ENCODE results near the gene HPCAL1. TPM values are rescaled to one million over a fixed set of nuclear protein-coding genes. Genes with fewer than 3 reads are reported as not detected.
"Not testable (repeated sequence)": the region's sequence is repeated elsewhere in the genome, so short reads cannot be mapped to it uniquely, and the experiment has no call there.

Gene HPCAL1
- 60.9 and 68.5 TPM in 2 replicates for total RNA-seq (2014; rRNA removed; shearing (Covaris generic))

DNA sequence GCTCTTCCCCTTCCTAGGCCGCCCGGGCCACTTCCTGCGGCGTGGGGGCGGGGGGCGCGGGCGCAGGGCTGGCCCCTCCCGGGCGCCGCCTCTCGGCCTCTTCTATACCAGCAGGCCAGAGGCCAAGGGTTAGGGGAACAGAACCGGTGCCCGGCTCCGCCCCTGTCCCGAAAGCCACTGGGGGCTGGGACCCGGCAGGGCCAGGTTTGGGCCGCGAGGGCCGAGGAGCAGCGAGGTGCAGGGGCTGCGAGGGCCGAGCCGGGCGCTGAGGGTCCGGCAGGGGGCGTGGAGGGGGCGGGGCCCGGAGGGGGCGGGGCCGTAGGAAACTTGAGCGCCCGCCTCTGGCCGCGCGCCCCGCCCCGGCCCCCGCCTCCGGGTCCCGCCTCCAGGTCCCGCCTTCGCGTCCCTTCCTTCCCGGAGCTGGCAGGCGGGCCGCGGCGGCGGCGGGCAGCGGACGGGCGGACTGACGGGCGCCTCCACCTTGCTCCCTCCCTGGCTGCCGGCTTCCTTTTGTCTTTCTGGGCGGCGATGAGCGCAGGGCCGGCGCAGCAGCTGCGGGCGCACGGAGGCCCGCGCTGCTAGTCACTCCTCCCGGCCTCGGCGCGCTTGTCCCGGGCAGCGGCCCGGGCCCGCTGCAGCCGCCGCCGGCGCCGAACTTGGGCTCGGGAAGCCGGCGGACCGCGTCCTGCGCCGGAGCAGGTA, at the start of gene HPCAL1:
Gene HPCAL1, plus strand, starts transcription at position 426 of the 702 bp plus-strand sequence. CDS start 116,854 bp downstream, outside the sequence.
- DNase-seq (ENCODE audit: low read depth): peak; percentile 94

DNA sequence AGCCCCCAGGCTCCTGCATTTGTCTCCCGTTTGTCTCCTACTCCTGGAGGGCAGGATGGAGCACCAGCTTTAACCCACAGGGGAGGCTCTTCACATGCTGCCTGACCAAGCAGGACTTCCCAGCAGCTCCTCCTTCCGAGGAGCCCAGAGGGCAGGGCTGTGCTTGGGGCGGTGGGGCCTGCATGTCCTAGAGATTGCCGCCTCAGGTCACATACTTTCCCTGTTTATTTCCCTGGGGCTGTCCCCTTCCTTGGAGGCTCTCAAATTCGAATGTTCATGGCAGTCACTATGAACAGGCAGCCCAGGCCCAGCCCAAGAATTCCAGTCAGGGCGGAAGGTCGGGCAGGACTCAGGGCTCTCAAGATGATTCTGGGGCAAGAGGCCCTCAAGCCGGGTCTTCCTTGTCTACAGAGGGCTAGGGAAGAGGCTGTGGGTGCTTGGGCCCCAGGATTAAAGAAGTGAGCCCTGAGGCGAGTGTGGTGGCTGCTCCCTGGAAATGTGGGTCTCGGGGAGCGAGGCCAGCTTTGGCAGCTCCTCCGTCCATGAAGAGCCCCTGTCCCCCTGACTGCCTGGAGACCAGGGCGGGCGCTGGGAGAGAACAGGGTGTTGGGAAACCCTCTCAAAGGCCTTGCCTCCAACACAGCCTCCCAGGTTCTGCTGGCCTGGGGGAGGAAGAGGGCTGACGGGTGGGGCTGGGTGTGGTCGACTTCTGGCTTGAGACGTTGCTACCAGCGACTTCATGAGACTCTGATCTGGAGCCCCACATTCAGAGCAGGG, 48.9 kb upstream of the HPCAL1 start:
- no peak for DNase-seq (ENCODE audit: low read depth)

DNA sequence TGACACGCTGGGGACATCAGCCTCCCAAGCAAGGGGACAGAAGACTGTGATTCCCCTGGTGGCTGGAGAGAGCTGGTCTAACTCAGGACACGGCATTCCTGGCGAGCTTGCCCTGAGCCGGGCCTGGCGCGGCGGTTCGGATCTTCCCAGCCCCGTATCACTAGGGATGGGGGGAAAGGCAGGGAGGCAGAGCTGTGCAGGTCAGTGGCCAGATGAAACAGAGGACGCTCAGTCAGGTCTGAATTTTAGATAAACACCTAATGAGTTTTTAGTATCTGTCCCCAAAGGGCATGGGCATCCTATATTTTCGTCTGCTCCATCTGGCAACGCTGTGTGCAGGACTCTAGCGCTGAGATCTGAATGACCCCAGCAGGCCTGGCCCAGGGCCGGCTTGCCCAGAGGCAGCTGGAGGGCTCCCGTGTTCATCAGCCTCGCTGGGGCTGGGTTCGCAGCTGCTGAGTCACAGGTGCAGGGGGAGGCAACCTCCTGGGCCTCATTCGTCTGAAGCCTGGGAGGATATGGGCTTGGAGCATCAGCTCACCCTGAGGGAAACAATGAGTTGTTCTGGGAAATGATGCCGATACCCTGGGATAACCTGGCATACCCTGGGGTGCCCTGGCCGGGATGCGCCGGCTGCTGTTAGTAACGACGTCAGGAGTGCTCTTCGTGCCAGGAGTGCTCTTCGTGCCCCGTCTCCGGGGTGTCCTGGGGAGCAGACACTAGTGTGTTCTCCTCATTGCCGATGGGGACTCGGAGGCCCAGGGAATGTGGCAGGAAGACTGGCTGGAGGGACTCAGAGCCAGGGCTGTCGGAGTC, 48.1 kb upstream of the HPCAL1 start:
- DNase-seq (ENCODE audit: low read depth): peak; percentile 81

DNA sequence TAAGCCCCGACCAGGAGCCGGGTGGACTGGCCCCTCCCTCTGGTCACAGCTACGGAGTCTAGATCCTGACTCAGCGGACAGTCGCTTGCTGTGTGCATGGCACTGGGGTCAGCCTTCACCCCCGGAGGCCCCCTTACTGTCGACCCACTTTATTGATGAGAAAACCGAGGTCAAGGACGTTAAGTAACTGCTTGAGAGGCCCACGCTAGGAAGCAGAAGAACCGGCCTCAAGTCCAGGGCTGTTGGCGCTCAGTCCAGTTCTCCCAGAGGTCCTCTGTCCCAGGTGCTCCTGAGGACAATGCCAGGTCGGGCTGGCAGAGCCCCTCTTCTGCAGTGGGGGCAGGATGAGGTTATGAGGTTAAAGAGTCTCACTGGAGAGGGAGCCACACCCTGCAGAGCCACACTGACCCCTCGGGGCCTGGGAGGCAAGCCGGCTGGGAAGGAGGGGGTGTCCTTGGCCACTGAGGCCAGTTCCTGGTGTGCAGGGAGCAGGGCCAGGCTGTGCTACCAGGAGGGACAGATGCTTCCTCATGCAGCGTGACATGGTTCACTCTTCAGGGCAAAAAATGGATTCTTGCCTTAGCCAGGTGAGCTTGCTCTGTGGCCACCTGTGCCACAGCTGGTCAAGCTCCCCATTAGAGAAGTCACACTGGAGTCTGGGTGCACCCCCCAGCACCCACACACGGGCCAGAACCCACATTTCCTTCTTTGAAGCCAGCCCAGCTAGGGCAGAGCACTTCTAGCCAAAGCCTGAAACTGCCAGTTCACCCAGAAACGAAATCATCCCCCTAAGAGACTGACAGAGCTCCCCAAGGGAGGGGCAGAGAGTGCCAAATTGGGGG, 47.3 kb upstream of the HPCAL1 start:
- DNase-seq (ENCODE audit: low read depth): no peak

DNA sequence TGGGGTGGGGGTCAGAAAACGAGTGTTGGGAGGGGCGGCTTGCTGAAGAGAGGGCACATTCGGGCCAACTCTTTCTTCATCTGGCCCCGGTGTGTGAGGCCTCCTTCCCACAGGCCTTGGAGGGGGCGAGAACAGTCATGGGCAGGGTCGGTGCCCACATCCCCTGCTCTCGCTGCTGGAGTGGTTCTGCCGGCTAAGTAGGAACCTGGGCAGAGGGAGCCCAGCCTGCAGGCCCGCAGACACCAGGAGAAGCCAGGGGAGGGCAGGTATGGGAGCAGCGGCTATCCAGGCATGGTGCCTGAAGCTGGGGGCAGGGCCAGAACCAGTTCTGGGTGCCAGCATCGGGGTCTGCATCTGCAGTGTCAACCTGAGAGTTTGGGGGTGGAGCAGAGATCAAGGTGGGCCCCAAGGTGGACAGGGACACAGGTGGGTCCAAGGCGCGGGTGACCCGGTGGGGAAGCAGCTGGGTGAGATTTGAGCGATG, 46.6 kb upstream of the HPCAL1 start:
- DNase-seq (ENCODE audit: low read depth): no peak

DNA sequence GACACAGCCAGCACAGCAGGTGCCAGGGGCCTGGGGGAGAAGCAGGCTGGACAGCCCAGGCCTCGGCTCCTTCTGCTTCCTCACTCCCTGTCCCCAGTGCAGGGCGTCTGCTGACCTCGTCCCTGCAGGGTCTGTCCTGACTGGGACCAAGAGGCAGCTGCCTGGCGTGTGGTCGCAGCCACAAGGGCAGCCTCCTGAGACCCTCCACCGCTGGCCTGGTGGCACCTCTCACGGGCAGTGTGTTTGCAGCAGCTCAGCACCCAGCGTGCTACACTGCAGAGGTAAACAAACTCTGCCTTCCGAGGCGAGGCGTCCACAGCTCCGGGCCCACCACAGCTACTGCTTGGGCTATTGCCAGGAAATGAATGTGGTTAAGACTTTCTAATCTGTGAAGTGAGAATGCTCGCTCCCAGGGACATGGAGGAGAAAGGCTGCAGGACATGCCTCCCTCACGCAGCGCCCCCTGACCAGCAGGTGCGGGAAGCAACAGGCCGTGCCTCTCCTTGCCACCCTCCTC, 46.1 kb upstream of the HPCAL1 start:
- DNase-seq (ENCODE audit: low read depth): no peak

DNA sequence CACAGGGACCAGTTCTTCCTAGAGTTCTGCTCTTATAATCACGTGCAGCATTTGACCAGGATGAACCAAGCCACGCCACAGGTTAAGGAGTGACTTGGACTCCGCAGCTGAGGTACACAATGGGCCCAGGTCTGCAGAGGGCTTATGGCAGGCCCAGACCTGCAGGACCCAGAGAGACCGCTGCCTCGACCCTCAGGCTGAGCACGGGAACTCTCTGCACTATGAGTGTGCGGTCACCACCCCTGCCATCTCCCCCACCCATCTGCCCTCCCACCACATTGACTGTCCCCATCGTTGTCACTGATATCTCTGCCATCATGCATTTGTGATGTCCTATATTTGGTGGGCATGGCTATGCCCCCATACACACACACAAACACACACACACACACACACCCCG, 45.7 kb upstream of the HPCAL1 start:
- no peak for DNase-seq (ENCODE audit: low read depth)

DNA sequence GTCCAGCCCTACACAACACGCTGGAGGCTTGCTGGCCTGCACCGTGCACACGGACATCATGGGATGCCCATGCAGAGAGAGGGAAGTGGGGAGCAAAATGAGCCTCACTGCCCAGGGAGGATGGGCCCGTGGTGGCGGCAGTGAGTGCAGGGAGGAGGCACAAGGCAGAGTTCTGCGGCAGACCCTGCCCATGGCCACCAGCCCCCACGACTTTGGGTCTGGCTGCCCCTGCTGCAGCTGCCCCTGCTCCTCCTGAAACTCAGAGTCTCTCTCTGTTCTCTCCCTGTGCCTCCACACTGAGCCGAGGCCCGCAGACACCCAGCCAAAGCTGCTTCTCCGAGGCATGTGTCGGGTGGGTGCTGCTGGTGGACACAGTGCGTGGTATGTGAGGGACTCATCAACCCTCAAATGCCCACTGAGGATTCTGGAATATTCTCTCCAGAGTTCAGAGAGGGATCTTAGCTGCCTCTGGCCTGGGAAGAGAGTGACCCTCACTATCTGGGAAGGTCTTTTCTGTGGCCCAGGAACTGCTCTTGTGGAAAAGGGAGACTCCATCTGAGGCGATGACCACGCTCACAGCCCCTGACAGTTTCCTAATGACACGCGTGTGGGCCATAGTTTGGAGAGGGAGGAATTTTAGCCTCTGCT, 45.1 kb upstream of the HPCAL1 start:
- no peak for DNase-seq (ENCODE audit: low read depth)

DNA sequence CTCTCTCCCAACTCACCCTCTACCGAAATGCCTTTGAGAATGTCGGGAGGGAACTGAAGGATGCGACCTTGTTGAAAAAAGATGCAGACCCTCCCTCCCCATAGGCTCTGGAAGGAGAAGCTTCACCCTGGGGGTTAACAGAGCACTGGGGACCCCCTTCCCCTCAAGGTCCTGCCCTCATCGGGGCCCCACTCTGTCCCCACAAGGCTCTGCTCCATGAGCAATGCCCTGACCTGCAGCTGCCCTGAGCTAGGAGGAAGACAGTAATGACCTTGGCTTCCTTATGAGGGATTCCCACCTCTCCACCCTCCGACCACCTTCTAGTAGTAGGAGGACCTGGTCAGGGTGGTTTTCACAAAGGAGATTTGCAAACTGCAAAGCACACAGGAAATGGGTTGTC, 44.4 kb upstream of the HPCAL1 start:
- no peak for DNase-seq (ENCODE audit: low read depth)

DNA sequence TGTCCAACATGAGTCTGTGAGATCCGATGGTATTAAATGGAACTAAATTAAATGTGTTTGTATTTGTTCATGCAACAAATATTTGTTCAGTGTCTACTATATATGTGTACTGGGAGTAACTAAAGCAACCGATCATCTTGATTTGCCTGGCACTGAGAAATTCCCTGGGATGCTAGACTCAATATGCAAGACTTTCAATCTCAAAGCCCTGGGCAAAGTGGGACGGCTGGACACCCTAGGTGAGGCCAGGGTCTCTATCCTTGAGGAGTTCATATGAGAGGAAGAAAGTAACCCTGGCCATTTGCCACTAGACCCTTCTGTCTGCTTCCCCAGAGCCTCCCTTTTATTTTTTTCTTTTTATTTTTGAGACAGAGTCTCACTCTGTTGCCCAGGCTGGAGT, 44.0 kb upstream of the HPCAL1 start:
- DNase-seq (ENCODE audit: low read depth): no peak

DNA sequence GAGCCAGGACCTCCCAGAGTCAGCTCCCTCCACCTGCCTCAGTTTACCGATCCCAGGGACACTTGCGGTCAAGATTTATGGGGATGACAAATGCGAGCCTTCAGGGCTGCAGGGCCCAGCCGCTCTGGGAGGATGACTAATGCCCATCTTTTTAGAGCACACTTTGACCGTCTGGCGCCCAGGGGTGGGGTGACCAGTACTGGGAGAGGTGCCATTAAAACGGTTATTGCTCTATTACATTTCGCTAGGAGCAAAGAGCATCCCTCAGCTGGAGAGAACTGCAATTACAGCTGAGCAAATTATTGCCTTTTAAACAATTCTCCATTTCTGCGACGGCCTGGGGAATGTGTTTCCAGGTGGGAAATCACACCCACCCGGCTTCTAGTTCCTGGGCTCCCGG, 42.6 kb upstream of the HPCAL1 start:
- no peak for DNase-seq (ENCODE audit: low read depth)

DNA sequence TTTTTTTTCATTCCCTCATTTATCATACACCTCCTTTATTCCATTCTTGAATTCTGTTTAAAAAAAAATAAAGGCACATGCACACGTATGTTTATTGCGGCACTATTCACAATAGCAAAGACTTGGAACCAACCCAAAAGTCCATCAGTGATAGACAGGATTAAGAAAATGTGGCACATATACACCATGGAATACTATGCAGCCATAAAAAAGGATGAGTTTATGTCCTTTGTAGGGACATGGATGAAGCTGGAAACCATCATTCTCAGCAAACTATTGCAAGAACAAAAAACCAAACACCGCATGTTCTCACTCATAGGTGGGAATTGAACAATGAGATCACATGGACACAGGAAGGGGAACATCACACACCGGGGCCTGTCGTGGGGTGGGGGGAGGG, 39.2 kb upstream of the HPCAL1 start:
- DNase-seq (ENCODE audit: low read depth): not testable (repeated sequence)

DNA sequence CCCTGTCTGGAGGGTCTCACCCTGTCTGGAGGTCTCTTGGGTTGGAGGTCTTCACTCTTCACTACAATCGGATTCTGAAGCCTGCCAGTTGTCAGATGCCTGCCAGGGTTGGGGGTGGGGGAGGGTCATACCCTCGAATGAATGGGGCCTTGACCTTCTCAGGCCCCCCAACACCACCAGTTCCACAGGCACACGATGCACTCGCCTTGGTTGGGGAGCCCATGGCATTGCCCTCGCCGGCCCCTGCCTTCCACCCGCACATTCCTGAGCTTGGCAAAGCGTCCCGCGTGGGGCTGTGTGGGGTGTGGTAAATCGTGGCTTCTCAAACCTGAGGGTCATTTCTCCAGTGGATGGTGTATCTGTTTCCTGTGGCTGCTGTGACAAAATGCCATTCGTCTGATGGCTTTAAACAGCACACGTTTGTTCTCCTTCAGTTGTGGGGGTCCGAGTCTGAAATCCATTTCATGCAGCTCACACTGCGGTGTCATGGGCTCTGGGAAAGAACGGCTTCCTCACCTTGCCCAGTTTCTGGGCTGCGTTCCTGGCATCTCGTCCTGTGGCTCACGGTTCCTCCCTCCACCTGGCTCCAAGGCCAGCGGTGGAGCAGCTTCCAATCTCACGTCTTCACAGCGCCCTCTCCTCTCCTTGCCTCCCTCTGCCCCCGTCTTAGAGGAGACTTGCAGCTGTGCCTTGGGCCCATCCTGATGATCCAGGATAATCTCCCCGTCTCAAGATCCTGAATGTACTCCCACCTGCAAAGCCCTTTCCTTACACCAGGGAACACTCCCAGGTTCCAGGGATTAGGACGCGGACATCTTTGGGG, 38.0 kb upstream of the HPCAL1 start:
- DNase-seq (ENCODE audit: low read depth): no peak

DNA sequence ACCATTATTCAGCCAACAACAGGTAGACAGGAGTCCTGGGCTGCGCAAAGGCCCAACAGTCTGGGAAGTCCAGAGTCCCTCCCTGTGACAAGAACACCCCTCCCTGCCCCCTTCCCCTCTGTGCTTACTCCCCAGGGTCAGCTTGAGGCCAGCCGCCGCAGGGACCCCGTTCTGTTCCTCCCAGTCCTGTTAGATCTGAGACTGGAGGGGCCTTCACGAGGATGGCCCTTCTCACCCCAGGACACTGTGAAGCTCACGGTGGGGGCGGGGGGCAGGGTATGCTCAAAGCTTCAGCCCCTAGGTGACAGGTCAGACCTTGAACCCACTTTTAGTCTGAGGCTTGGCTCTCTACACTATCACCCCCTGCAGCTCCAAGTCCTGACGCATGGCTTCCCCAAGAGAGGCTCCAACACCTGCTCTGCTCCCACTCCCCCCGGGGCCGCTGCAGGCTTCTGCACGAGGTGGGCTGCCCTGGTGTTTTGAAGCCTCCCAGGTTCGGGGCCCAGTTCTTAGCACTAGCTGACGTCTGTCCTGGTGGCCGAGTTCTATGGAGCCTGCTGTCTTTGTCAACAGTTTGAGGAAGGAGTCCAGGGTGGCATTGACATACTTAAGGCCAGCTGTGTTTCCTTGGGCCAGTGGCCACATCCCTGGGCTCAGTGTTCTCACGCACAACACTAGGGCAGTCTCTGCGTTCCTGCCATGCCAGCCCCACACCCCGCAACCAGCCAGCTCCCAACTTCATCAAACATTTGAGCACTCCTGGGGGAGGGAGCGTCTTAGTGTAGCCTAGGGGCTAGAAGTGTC, 37.2 kb upstream of the HPCAL1 start:
- no peak for DNase-seq (ENCODE audit: low read depth)

DNA sequence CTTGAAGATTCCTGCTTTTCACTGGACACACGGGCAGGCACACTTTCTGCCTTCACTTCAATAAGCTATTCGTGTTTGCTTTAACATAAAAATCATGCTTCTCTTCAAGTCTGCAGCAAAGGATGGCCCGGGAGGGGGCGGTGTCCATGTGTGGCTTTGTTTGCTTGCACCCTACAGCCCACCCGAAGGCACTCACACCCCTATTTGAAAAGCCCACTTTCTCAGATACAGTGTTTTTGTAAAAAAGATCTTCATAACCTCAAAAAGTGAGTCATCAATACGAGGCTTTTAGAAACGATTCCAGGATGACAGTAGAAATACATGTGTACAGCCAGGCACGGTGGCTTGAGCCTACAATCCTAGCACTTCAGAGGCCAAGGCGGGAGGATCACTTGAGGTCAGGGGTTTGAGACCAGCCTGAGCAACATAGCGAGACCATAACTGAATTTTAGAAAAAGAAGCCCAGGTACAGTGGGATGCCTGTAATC, 36.5 kb upstream of the HPCAL1 start:
- DNase-seq (ENCODE audit: low read depth): no peak

DNA sequence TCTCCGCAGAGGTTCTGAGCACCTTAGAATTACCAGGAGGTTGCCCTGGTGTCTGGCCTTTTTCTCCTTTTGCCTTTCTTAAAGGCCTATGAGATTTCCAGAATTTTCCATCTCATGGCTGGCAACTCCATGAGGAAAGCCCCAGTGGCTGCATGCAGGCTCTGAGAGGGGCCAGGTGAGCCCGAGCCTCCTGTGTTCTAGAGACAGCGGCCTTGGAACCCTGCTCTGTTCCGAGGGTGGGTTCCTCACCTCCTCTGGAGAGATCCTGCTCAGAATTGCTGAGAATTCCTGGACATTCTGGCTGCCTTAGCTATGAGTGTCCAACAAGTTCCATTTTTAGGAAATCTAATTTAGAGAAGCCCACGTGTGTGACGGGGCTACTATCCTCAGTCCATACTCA, 35.7 kb upstream of the HPCAL1 start:
- no peak for DNase-seq (ENCODE audit: low read depth)

DNA sequence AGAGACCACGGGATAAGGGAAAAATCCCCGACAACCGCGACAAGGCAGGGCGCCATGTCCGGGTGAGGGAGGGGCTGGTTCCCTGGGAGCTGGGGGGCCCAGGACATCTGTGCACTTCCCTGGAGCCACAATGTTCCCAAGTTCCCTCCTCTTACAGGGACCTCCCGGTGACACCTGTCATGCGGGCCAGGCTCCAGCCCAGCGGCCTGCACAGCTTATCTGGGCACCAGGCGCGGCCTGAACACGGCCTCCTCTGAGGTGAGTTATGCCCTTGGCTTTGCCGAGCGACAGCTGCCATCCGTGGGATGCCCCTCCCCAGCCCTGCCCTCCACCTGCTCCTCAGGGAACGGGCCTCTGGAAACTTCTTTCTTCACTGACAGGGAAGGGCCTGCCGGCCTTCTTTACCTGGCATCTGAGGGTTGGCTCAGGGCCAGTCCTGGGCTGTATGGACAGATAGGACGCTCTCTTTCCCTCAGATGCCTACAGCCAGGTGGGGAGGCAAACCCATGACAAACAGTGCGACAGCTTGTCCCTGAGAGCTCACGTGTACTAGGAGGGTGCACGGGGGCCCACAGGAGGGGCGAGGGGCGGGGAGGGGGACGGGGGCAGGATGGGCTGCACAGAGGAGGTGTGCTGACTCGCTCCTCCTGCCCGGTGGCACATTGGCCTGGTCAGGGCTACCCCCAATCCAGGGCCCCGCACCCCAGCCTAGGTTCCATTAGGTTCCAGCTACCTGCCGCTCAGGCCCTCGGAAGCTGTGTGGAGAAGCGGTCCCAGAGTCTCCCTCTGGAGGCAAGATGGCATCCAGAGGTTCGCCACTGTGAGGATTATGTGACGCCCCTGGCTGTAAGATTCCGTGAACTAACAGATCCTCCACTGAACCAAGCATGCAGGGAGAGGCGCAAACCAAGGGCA, 34.9 kb upstream of the HPCAL1 start:
- DNase-seq (ENCODE audit: low read depth): no peak

DNA sequence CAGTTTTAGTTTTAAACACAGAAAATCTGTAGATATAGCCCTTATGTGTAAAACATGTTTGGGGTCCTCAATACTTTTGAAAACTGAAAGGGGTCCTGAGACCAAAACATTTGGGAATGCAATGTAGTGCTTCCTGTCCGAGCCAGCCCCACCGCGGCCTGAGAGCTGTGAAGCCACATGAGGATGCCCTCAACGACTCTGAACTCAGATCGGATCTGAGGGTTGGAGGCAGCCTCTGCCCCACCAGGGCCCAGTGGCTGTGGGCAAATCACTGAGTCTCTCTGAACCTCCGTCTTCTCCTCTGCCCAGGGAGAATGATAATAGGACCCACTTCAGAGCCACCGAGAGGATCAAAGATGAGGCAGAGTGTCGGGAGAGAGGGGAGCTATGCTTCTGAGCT, 33.4 kb upstream of the HPCAL1 start:
- no peak for DNase-seq (ENCODE audit: low read depth)
